Sigmoid colon (tissue), 7 donors: ENCODE results near the gene PCDHGB4. TPM values are rescaled to one million over a fixed set of nuclear protein-coding genes. Genes with fewer than 3 reads are reported as not detected.
"Not testable (repeated sequence)": the region's sequence is repeated elsewhere in the genome, so short reads cannot be mapped to it uniquely, and the experiment has no call there.

ENCODE experiments used
- DNase-seq: peaks from one replicate; pipeline ENCODE4 v3.0.0-alpha.2; 2019
- H3K27ac ChIP-seq, 4 donors: fragments of 200-600 bp; sonication (generic); one replicate each; pipeline ENCODE4 v1.5.1; 2016 to 2019; ENCODE audit warnings: mild to moderate bottlenecking in 1 of 4
- H3K27me3 ChIP-seq, 3 donors: fragments of 200-600 bp; sonication (generic); one replicate each; pipeline ENCODE4 v1.5.1; 2019; ENCODE audit warnings: mild to moderate bottlenecking in 1 of 3
- H3K36me3 ChIP-seq, 4 donors: fragments of 200-600 bp; sonication (generic); one replicate each; pipeline ENCODE4 v1.5.1; 2016 to 2019
- H3K4me1 ChIP-seq, 4 donors: fragments of 200-600 bp; sonication (generic); one replicate each; pipeline ENCODE4 v1.5.1; 2017 to 2019
- H3K4me3 ChIP-seq, 4 donors: fragments of 200-600 bp; sonication (generic); one replicate each; pipeline ENCODE4 v1.5.1; 2017 to 2019; ENCODE audit warnings: mild to moderate bottlenecking in 2 of 4, moderate library complexity in 1 of 4
- H3K9me3 ChIP-seq, 4 donors: fragments of 200-600 bp in 3 of 4; sonication (generic) in 3 of 4; one replicate each; pipeline versions ENCODE4 v1.5.1 to v1.6.1; 2013 to 2019
- EP300 ChIP-seq, 4 donors: sonication (generic); formaldehyde crosslinking; IDR thresholded peaks; one replicate each; pipeline ENCODE4 v1.6.1; 2017; ENCODE audit warnings: antibody characterized with exemption in 4 of 4
- POLR2A ChIP-seq, 2 donors: fragments of 450-650 bp; IDR thresholded peaks; one replicate each; pipeline ENCODE4 v1.6.1; 2016; ENCODE audit warnings: antibody characterized with exemption in 2 of 2, mild to moderate bottlenecking in 2 of 2, moderate library complexity in 2 of 2
- POLR2AphosphoS5 ChIP-seq, 4 donors: sonication (generic); formaldehyde crosslinking; IDR thresholded peaks; one replicate each; pipeline ENCODE4 v1.6.1; 2017; ENCODE audit warnings: antibody characterized with exemption in 4 of 4
- WGBS, 2 donors: extraction: QIAGEN DNeasy Blood & Tissue Kit; methylation state at CpG; one replicate each; pipeline ENCODE4 v1.1.7; 2013; 5-methylcytosine and 5-hydroxymethylcytosine counted together
- intact Hi-C: fragments of 100-400 bp; cut with DNase I; formaldehyde crosslinking; loops from one replicate; pipeline ENCODE4 v1.15.1; 2023
- polyA plus RNA-seq, 3 donors: library from polyadenylated mRNA; stranded (reverse); fragments of 200-250 nt; gene quantifications; one replicate each; pipeline ENCODE4 v1.2.3, GENCODE V29; 2013
- total RNA-seq, 4 donors: library from RNA; depleted of rRNA; stranded (reverse); fragments of >200 nt; gene quantifications; one replicate each; pipeline ENCODE4 v1.1.0, GENCODE V29; 2016
- TF ChIP-seq, protein P1 (sequence below), 4 experiments: fragments of 450-650 bp in 3 of 4; fragments of 200-600 bp in 1 of 4; IDR thresholded peaks; one replicate each; pipeline ENCODE4 v1.5.1; 2016 to 2019; ENCODE audit warnings: antibody characterized with exemption in 4 of 4, mild to moderate bottlenecking in 3 of 4, moderate library complexity in 2 of 4
- donor health status: healthy with polysubstance abuse.
- donor health status: Bipolar disorder and iron deficiency.
- donor health status: healthy.

Gene PCDHGB4
- total and polyA plus RNA-seq, 7 donors = 0.54 to 9.1 (median 6.1) TPM; not detected in 2

DNA sequence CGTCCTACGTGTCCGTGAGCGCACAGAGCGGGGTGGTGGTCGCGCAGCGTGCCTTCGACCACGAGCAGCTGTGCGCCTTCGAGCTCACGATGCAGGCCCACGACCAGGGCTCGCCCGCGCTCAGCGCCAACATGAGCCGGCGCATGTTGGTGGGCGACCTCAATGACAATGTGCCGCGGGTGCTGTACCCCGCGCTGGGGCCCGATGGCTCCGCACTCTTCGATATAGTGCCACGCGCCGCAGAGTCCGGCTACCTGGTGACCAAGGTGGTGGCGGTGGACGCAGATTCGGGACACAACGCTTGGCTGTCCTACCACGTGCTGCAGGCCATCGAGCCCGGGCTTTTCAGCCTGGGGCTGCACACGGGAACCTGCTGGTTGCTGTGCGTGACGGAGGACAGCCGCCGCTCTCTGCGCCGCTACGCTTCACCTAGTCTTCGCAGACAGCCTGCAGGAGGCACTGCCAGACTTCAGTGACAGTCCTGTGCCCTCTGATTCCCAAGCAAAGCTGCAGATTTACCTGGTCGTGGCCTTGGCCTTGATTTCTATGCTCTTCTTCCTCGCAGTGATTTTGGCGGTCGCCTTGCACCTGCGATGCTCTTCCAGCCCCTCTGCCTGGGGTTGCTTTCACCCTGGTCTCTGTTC is 40.4 kb downstream of the PCDHGB4 start:
- Histone ChIP-seq H3K9me3 (peaks cover 51 to 94% (median 74%) of the 10 kb centered on the region in 4 donors), H3K27me3 (no peaks in the 10 kb centered on the region), H3K4me3 (no peak overlapping the region), H3K4me1 (no peaks in the 10 kb centered on the region), H3K36me3 (peaks cover 0 to 8% (median 0%) of the 10 kb centered on the region in 4 donors), H3K27ac (no peak overlapping the region)
- no peak for DNase-seq
- 50 to 76% methylated on average over 53 of the region's 53 CpGs for WGBS, 2 donors
- intact Hi-C loops = no loop called here
- TF ChIP-seq POLR2AphosphoS5 (IDR thresholded peaks at IDR 0.05) (no peak), POLR2A (IDR thresholded peaks at IDR 0.05) (no peak), EP300 (IDR thresholded peaks at IDR 0.05) (no peak)
- TF ChIP-seq, protein P1, sequence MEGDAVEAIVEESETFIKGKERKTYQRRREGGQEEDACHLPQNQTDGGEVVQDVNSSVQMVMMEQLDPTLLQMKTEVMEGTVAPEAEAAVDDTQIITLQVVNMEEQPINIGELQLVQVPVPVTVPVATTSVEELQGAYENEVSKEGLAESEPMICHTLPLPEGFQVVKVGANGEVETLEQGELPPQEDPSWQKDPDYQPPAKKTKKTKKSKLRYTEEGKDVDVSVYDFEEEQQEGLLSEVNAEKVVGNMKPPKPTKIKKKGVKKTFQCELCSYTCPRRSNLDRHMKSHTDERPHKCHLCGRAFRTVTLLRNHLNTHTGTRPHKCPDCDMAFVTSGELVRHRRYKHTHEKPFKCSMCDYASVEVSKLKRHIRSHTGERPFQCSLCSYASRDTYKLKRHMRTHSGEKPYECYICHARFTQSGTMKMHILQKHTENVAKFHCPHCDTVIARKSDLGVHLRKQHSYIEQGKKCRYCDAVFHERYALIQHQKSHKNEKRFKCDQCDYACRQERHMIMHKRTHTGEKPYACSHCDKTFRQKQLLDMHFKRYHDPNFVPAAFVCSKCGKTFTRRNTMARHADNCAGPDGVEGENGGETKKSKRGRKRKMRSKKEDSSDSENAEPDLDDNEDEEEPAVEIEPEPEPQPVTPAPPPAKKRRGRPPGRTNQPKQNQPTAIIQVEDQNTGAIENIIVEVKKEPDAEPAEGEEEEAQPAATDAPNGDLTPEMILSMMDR (IDR thresholded peaks at IDR 0.05) = no peak

DNA sequence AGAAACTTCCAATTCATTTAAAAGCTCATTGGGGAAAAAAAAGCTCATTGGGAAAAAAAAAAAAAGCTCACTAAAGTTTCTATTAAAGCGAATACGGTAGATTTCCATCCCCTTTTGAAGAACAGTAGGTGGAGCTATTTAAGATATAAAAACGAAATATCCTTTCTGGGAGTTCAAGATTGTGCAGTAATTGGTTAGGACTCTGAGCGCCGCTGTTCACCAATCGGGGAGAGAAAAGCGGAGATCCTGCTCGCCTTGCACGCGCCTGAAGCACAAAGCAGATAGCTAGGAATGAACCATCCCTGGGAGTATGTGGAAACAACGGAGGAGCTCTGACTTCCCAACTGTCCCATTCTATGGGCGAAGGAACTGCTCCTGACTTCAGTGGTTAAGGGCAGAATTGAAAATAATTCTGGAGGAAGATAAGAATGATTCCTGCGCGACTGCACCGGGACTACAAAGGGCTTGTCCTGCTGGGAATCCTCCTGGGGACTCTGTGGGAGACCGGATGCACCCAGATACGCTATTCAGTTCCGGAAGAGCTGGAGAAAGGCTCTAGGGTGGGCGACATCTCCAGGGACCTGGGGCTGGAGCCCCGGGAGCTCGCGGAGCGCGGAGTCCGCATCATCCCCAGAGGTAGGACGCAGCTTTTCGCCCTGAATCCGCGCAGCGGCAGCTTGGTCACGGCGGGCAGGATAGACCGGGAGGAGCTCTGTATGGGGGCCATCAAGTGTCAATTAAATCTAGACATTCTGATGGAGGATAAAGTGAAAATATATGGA is 43.0 kb downstream of the PCDHGB4 start, which contains the start of gene PCDHGA12:
PCDHGA12 (plus strand) TSS at position 176 of the 782 bp plus-strand sequence; CDS start at position 429, 253 bp downstream.
- Histone ChIP-seq H3K36me3 (peaks cover 0 to 8% (median 0%) of the 10 kb centered on the region in 4 donors), H3K27ac (no peak within 1 kb of the TSS), H3K4me1 (no peaks in the 10 kb centered on the region), H3K27me3 (no peaks in the 10 kb centered on the region), H3K4me3 (peak within 1 kb of the TSS in 3 of 4 donors; percentile 13 to 29 (median 22)), H3K9me3 (peaks cover 51 to 89% (median 68%) of the 10 kb centered on the region in 4 donors)
- intact Hi-C loops = no loop called here
- 16 to 50% methylated on average over 33 of the region's 33 CpGs for WGBS, 2 donors
- DNase-seq = no peak
- no peak for TF ChIP-seq EP300 (IDR thresholded peaks at IDR 0.05)
- TF ChIP-seq, protein P1 (IDR thresholded peaks at IDR 0.05) = peak in 1 of 4 experiments; percentile 18
- TF ChIP-seq POLR2AphosphoS5 (IDR thresholded peaks at IDR 0.05) = no peak

GRCh38 chr5:141431286-141431685 is 43.8 kb downstream of the PCDHGB4 start:
- peak overlapping the region in 3 of 4 donors; percentile 13 to 29 (median 22) for H3K4me3 ChIP-seq

DNA sequence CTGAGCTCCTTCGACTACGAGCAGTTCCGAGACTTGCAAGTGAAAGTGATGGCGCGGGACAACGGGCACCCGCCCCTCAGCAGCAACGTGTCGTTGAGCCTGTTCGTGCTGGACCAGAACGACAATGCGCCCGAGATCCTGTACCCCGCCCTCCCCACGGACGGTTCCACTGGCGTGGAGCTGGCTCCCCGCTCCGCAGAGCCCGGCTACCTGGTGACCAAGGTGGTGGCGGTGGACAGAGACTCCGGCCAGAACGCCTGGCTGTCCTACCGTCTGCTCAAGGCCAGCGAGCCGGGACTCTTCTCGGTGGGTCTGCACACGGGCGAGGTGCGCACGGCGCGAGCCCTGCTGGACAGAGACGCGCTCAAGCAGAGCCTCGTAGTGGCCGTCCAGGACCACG is 44.8 kb downstream of the PCDHGB4 start:
- peaks cover 41 to 78% (median 61%) of the 10 kb centered on the region in 4 donors for H3K9me3 ChIP-seq
- intact Hi-C loops, H3K27me3 ChIP-seq: not testable (repeated sequence)

More at GRCh38 chr5:141431286-141431685, 43.8 kb downstream of the PCDHGB4 start:
- no peaks in the 10 kb centered on the region for H3K4me1 ChIP-seq
- intact Hi-C loops = no loop called here
- 19 to 65% methylated on average over 37 of the region's 37 CpGs for WGBS, 2 donors
- H3K27me3 ChIP-seq = no peaks in the 10 kb centered on the region
- TF ChIP-seq EP300 (IDR thresholded peaks at IDR 0.05) = no peak
- TF ChIP-seq POLR2A (IDR thresholded peaks at IDR 0.05) = no peak
- TF ChIP-seq POLR2AphosphoS5 (IDR thresholded peaks at IDR 0.05) = no peak
- TF ChIP-seq, protein P1 (IDR thresholded peaks at IDR 0.05) = no peak
- peaks cover 47 to 84% (median 68%) of the 10 kb centered on the region in 4 donors for H3K9me3 ChIP-seq
- peaks cover 0 to 11% (median 0%) of the 10 kb centered on the region in 4 donors for H3K36me3 ChIP-seq
- H3K27ac ChIP-seq = no peak overlapping the region
- no peak for DNase-seq

GRCh38 chr5:141432726-141433125 is 45.2 kb downstream of the PCDHGB4 start:
- H3K27ac ChIP-seq, intact Hi-C loops: not testable (repeated sequence)

More for the DNA sequence above, 44.8 kb downstream of the PCDHGB4 start:
- H3K36me3 ChIP-seq, DNase-seq, H3K4me3 ChIP-seq, H3K27ac ChIP-seq, H3K4me1 ChIP-seq: not testable (repeated sequence)
- 40 to 67% methylated on average over 38 of the region's 38 CpGs for WGBS, 2 donors

More at GRCh38 chr5:141432726-141433125, 45.2 kb downstream of the PCDHGB4 start:
- WGBS, 2 donors = 33 to 58% methylated on average over 29 of the region's 29 CpGs
- DNase-seq, H3K4me1 ChIP-seq, H3K27me3 ChIP-seq, H3K4me3 ChIP-seq, H3K36me3 ChIP-seq: not testable (repeated sequence)
- H3K9me3 ChIP-seq = peaks cover 37 to 77% (median 58%) of the 10 kb centered on the region in 4 donors
